GM18502 (cell line): ENCODE results near the gene SH2D6.
"Not testable (repeated sequence)": the region's sequence is repeated elsewhere in the genome, so short reads cannot be mapped to it uniquely, and the experiment has no call there.

ENCODE experiments used
- ATAC-seq: cut with Tn5 transposase; IDR thresholded peaks from one replicate; pipeline ENCODE4 v1.9.1; 2021; ENCODE audit warnings: mild to moderate bottlenecking; ENCODE audit not compliant: unreplicated experiment, poor library complexity

Gene SH2D6

GRCh38 chr2:85397925-85398331, 20.6 kb upstream of the SH2D6 start:
- ATAC-seq = no peak

GRCh38 chr2:85398426-85399182, 19.9 kb upstream of the SH2D6 start:
- no peak for ATAC-seq

- ATAC-seq = no peak
These were observed 19.4 kb upstream of the SH2D6 start for GRCh38 chr2:85399183-85399455.

- no peak for ATAC-seq
These were observed 18.5 kb upstream of the SH2D6 start for GRCh38 chr2:85400023-85400422.

GRCh38 chr2:85400541-85401463, 17.7 kb upstream of the SH2D6 start:
- ATAC-seq = no peak

- ATAC-seq = no peak
These were observed 17.1 kb upstream of the SH2D6 start for GRCh38 chr2:85401464-85401805.

- no peak for ATAC-seq
These were observed 16.7 kb upstream of the SH2D6 start for GRCh38 chr2:85401844-85402243.

- ATAC-seq = peak; percentile 44
These were observed 13.1 kb upstream of the SH2D6 start for GRCh38 chr2:85405201-85406059.

GRCh38 chr2:85409845-85410583, 8.5 kb upstream of the SH2D6 start, which contains the start of gene CAPG:
TSS of gene CAPG (minus strand) at chr2:85410366. CDS start at chr2:85402145, 8,221 bp downstream.
- ATAC-seq = peak; percentile 68

- no peak for ATAC-seq
These were observed 7.7 kb upstream of the SH2D6 start for GRCh38 chr2:85410584-85411404.

GRCh38 chr2:85411405-85411748, 7.1 kb upstream of the SH2D6 start:
- ATAC-seq = no peak

GRCh38 chr2:85413592-85414420, 4.7 kb upstream of the SH2D6 start:
- ATAC-seq = no peak

GRCh38 chr2:85414421-85414759, 4.1 kb upstream of the SH2D6 start:
- ATAC-seq = not testable (repeated sequence)

- no peak for ATAC-seq
These were observed 3.6 kb upstream of the SH2D6 start for GRCh38 chr2:85414761-85415553.

GRCh38 chr2:85415980-85416650, 2.4 kb upstream of the SH2D6 start:
- ATAC-seq = no peak

GRCh38 chr2:85419009-85419675, 628 bp downstream of the SH2D6 start:
- ATAC-seq = no peak
